Measurements from ENCODE around the gene KIF26B.

The KIF26B gene

GRCh38 chr1:245292553-245292952, 137.8 kb downstream of the KIF26B start:
- Histone ChIP-seq H3K4me3 (ENCODE audit: low read depth in 1 of 2, low read length in 2 of 2) (no peak overlapping the region), H3K9ac (ENCODE audit: low read length) (no peak overlapping the region), H3K27me3 (ENCODE audit: control insufficient read depth in 1 of 2, insufficient read depth in 2 of 2, low read length in 2 of 2) (no peaks in the 10 kb centered on the region), H3K36me3 (ENCODE audit: insufficient read depth, low read length) (no peaks in the 10 kb centered on the region), H3K9me3 (ENCODE audit: low read length) (no peaks in the 10 kb centered on the region), H3K4me1 (ENCODE audit: insufficient read depth, low read length) (no peaks in the 10 kb centered on the region), H3K27ac (ENCODE audit: low read depth, low read length) (no peak overlapping the region)

DNA sequence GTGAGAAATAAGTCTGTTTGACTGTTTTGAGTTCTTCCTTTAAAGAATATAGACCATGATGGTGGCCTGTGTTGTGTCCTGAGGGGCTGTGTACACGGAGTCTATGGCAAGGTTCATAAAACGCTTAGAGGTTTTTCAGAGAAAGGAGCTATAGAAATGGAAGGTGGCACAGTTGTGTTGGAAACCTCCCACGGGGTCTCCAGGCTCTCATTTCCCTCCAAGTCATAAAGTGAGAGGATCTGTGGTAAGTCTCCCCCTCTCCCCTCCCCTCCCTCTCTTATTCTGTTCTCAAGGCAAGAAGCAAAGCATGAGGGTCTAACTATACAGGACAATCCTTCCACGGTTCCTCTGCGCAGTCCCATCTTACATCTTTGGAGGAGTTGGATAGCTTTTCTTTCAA, 139.2 kb downstream of the KIF26B start:
- H3K9ac ChIP-seq (ENCODE audit: low read length): no peak overlapping the region
- H3K36me3 ChIP-seq (ENCODE audit: insufficient read depth, low read length): no peaks in the 10 kb centered on the region
- H3K27me3 ChIP-seq (ENCODE audit: control insufficient read depth in 1 of 2, insufficient read depth in 2 of 2, low read length in 2 of 2): no peaks in the 10 kb centered on the region
- no peak overlapping the region for H3K27ac ChIP-seq (ENCODE audit: low read depth, low read length)
- no peaks in the 10 kb centered on the region for H3K4me1 ChIP-seq (ENCODE audit: insufficient read depth, low read length)
- H3K9me3 ChIP-seq (ENCODE audit: low read length): no peaks in the 10 kb centered on the region
- no peak overlapping the region for H3K4me3 ChIP-seq (ENCODE audit: low read depth in 1 of 2, low read length in 2 of 2)

DNA sequence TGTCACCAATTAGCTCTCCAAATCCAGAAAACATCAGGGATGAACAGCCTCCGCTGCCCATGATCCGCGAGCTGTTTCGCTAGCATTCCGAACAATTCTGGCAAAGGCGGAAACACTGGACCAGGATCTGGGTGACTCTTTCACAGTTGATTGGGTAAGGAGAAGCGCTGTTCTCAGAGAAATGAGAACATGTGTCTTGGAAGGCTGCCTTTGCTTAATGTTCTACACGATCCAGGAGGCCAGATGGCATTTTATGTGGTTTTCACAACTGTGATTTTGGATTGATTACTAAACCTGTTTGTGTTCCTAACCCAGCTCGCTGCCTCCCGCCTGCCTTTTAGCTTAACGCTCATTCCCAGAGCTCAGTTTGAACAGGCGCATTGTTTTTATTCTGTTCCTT, 144.0 kb downstream of the KIF26B start:
- H3K9me3 ChIP-seq (ENCODE audit: low read length): no peaks in the 10 kb centered on the region
- H3K36me3 ChIP-seq (ENCODE audit: insufficient read depth, low read length): no peaks in the 10 kb centered on the region
- H3K9ac ChIP-seq (ENCODE audit: low read length): no peak overlapping the region
- no peak overlapping the region for H3K4me3 ChIP-seq (ENCODE audit: low read depth in 1 of 2, low read length in 2 of 2)
- H3K27me3 ChIP-seq (ENCODE audit: control insufficient read depth in 1 of 2, insufficient read depth in 2 of 2, low read length in 2 of 2): no peaks in the 10 kb centered on the region
- H3K27ac ChIP-seq (ENCODE audit: low read depth, low read length): no peak overlapping the region
- H3K4me1 ChIP-seq (ENCODE audit: insufficient read depth, low read length): peaks cover 11% of the 10 kb centered on the region

- no peak overlapping the region for H3K9ac ChIP-seq (ENCODE audit: low read length)
- H3K9me3 ChIP-seq (ENCODE audit: low read length): no peaks in the 10 kb centered on the region
- H3K36me3 ChIP-seq (ENCODE audit: insufficient read depth, low read length): no peaks in the 10 kb centered on the region
- no peaks in the 10 kb centered on the region for H3K27me3 ChIP-seq (ENCODE audit: control insufficient read depth in 1 of 2, insufficient read depth in 2 of 2, low read length in 2 of 2)
- H3K27ac ChIP-seq (ENCODE audit: low read depth, low read length): no peak overlapping the region
- peaks cover 11% of the 10 kb centered on the region for H3K4me1 ChIP-seq (ENCODE audit: insufficient read depth, low read length)
- peak overlapping the region in 1 of 2 donors; percentile 20 for H3K4me3 ChIP-seq (ENCODE audit: low read depth in 1 of 2, low read length in 2 of 2)
These were observed 146.4 kb downstream of the KIF26B start for GRCh38 chr1:245301162-245301580.

DNA sequence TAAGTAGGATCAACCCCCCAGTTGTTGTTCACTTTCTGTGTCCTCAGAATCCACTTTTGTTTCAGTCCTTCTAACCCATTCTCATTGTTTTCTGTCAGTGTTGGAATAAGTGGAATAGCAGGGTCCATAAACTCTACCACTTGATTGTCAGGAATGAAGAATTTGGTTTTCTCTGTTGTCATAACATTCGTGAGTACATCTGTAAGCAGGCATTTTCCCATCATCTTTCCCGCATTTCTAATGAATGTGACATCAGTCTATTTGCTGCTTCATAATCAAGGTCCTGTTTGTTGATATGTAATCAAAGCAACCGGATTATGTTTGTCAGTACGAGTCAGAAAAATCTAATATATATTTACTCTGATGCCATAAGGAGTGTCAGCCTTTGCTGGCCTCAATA, 147.1 kb downstream of the KIF26B start:
- no peaks in the 10 kb centered on the region for H3K27me3 ChIP-seq (ENCODE audit: control insufficient read depth in 1 of 2, insufficient read depth in 2 of 2, low read length in 2 of 2)
- H3K4me1 ChIP-seq (ENCODE audit: insufficient read depth, low read length): peaks cover 11% of the 10 kb centered on the region
- H3K27ac ChIP-seq (ENCODE audit: low read depth, low read length): no peak overlapping the region
- H3K36me3 ChIP-seq (ENCODE audit: insufficient read depth, low read length): no peaks in the 10 kb centered on the region
- H3K9ac ChIP-seq (ENCODE audit: low read length): no peak overlapping the region
- H3K9me3 ChIP-seq (ENCODE audit: low read length): no peaks in the 10 kb centered on the region
- H3K4me3 ChIP-seq (ENCODE audit: low read depth in 1 of 2, low read length in 2 of 2): no peak overlapping the region

DNA sequence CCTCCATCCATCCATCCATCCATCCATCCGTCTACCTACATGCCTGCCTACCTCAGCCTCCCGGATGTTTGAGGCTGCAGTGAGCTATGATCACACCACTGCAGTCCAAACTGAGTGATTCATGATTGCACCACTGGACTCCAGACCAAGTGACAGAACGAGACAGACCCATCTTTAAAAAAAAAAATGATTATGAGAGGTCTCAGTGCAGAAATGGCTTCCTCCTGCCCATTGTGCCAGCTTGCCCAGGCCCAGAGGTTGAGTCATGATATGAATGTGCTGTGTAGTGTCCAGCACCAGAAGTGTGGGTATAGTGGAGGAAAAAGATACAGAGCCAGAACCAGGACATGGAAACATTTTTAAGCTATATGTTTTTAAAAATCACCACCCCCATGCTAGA, 149.9 kb downstream of the KIF26B start:
- H3K9me3 ChIP-seq (ENCODE audit: low read length): no peaks in the 10 kb centered on the region
- H3K4me1 ChIP-seq (ENCODE audit: insufficient read depth, low read length): peaks cover 11% of the 10 kb centered on the region
- no peaks in the 10 kb centered on the region for H3K36me3 ChIP-seq (ENCODE audit: insufficient read depth, low read length)

GRCh38 chr1:245306020-245306419, 151.2 kb downstream of the KIF26B start:
- H3K27ac ChIP-seq (ENCODE audit: low read depth, low read length): no peak overlapping the region
- H3K4me1 ChIP-seq (ENCODE audit: insufficient read depth, low read length): peaks cover 9% of the 10 kb centered on the region
- H3K36me3 ChIP-seq (ENCODE audit: insufficient read depth, low read length): no peaks in the 10 kb centered on the region
- H3K4me3 ChIP-seq (ENCODE audit: low read depth in 1 of 2, low read length in 2 of 2): no peak overlapping the region
- no peaks in the 10 kb centered on the region for H3K9me3 ChIP-seq (ENCODE audit: low read length)
- H3K9ac ChIP-seq (ENCODE audit: low read length): no peak overlapping the region
- H3K27me3 ChIP-seq (ENCODE audit: control insufficient read depth in 1 of 2, insufficient read depth in 2 of 2, low read length in 2 of 2): no peaks in the 10 kb centered on the region

More for the DNA sequence above, 149.9 kb downstream of the KIF26B start:
- Histone ChIP-seq H3K4me3 (ENCODE audit: low read depth in 1 of 2, low read length in 2 of 2) (no peak overlapping the region), H3K9ac (ENCODE audit: low read length) (no peak overlapping the region), H3K27me3 (ENCODE audit: control insufficient read depth in 1 of 2, insufficient read depth in 2 of 2, low read length in 2 of 2) (no peaks in the 10 kb centered on the region), H3K27ac (ENCODE audit: low read depth, low read length) (no peak overlapping the region)

DNA sequence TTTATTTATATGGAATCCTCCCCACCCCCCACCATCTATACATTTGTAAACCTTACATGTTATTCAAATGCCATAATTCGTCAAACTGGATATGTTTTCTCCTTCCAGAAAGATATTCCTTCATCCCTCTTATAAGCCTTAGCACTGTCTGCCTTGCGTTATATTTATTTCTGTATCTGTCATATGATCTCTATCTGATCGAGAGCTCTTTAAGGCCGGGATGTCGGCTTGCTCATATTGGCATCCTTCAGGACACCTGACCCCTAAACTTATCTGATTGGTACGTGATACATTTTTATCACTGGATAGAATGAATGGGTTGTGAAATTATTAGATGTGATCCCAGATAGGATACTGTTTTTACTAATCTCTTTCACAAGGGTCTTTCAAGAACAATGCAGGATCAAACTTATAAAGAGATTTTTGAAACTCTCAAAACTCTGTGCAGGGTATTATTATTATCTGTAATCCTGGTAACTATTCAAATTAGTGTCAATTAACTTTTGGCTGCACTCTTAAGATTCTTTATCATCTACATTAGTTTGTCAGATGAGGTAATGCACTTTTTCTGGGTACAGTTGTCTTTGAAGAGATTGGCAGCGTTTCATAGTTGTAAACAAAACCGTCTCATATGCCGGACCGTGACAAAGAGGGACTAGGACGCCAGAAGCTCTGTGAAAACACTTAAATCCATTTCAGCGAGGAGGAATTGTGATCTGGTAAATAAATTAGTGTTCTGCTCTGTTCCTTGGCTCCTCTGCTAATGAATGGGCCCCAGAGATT, 152.0 kb downstream of the KIF26B start:
- Histone ChIP-seq H3K4me1 (ENCODE audit: insufficient read depth, low read length) (peaks cover under 1% of the 10 kb centered on the region), H3K9ac (ENCODE audit: low read length) (no peak overlapping the region), H3K9me3 (ENCODE audit: low read length) (no peaks in the 10 kb centered on the region), H3K36me3 (ENCODE audit: insufficient read depth, low read length) (no peaks in the 10 kb centered on the region), H3K27ac (ENCODE audit: low read depth, low read length) (no peak overlapping the region), H3K4me3 (ENCODE audit: low read depth in 1 of 2, low read length in 2 of 2) (no peak overlapping the region), H3K27me3 (ENCODE audit: control insufficient read depth in 1 of 2, insufficient read depth in 2 of 2, low read length in 2 of 2) (no peaks in the 10 kb centered on the region)

GRCh38 chr1:245310571-245311531, 156.1 kb downstream of the KIF26B start:
- Histone ChIP-seq H3K9me3 (ENCODE audit: low read length) (no peaks in the 10 kb centered on the region), H3K9ac (ENCODE audit: low read length) (no peak overlapping the region), H3K36me3 (ENCODE audit: insufficient read depth, low read length) (no peaks in the 10 kb centered on the region), H3K4me3 (ENCODE audit: low read depth in 1 of 2, low read length in 2 of 2) (no peak overlapping the region), H3K27ac (ENCODE audit: low read depth, low read length) (no peak overlapping the region), H3K27me3 (ENCODE audit: control insufficient read depth in 1 of 2, insufficient read depth in 2 of 2, low read length in 2 of 2) (no peaks in the 10 kb centered on the region), H3K4me1 (ENCODE audit: insufficient read depth, low read length) (no peaks in the 10 kb centered on the region)

GRCh38 chr1:245311887-245312536, 157.2 kb downstream of the KIF26B start:
- H3K9ac ChIP-seq (ENCODE audit: low read length): no peak overlapping the region
- H3K36me3 ChIP-seq (ENCODE audit: insufficient read depth, low read length): no peaks in the 10 kb centered on the region
- no peaks in the 10 kb centered on the region for H3K27me3 ChIP-seq (ENCODE audit: control insufficient read depth in 1 of 2, insufficient read depth in 2 of 2, low read length in 2 of 2)

DNA sequence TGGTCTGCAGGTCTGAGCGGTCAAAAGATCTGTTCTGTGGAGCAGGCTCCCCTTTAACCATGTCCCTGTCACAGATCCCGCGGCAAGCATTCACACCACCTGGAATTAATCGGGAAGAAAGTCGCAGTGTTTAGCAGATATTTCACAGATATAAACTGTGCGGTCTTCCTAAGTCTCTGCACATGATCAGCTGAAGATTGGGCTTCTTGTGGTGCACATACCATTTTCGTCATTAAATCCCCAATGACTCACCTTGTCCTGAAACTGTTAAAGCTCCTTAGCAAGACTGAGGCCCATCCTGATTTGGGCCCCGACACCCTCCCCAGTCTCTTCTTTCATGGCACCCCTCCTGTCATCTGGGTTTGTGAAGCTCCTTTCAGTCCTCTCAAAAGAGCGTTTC, 158.8 kb downstream of the KIF26B start:
- H3K27me3 ChIP-seq (ENCODE audit: control insufficient read depth in 1 of 2, insufficient read depth in 2 of 2, low read length in 2 of 2): no peaks in the 10 kb centered on the region

More at GRCh38 chr1:245311887-245312536, 157.2 kb downstream of the KIF26B start:
- Histone ChIP-seq H3K4me3 (ENCODE audit: low read depth in 1 of 2, low read length in 2 of 2) (no peak overlapping the region), H3K4me1 (ENCODE audit: insufficient read depth, low read length) (no peaks in the 10 kb centered on the region), H3K9me3 (ENCODE audit: low read length) (no peaks in the 10 kb centered on the region), H3K27ac (ENCODE audit: low read depth, low read length) (no peak overlapping the region)

More for the DNA sequence above, 158.8 kb downstream of the KIF26B start:
- no peak overlapping the region for H3K4me3 ChIP-seq (ENCODE audit: low read depth in 1 of 2, low read length in 2 of 2)
- no peaks in the 10 kb centered on the region for H3K36me3 ChIP-seq (ENCODE audit: insufficient read depth, low read length)
- no peak overlapping the region for H3K27ac ChIP-seq (ENCODE audit: low read depth, low read length)
- H3K4me1 ChIP-seq (ENCODE audit: insufficient read depth, low read length): no peaks in the 10 kb centered on the region
- no peak overlapping the region for H3K9ac ChIP-seq (ENCODE audit: low read length)
- no peaks in the 10 kb centered on the region for H3K9me3 ChIP-seq (ENCODE audit: low read length)

Measured in muscle layer of colon (tissue), 2 donors.